Measurements from ENCODE around the gene PDZRN3.

PDZRN3 gene

GRCh38 chr3:73409138-73409763 lies 215.5 kb downstream of the PDZRN3 start:
- DNase-seq = no peak

DNA sequence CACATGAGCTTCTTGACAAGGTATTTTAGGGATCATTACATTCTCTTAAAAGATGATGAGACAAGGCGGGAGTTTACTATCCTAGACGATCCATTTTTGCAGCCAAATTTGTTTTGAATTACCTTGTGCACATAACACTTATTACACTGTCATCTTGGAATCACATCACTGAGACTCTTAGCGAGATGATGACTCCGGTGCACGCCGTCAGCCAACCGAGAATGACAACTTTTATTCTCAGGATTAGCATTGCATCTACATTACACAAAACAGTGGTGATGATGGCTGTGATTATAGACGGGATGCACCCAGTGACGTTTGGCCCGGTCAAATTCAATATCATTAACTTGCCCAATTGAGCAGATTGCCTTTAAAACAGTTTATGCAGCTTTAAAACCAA lies 216.1 kb downstream of the PDZRN3 start:
- DNase-seq = no peak

GRCh38 chr3:73407577-73407976 lies 217.2 kb downstream of the PDZRN3 start:
- DNase-seq = no peak

- DNase-seq = no peak
Measured at GRCh38 chr3:73405853-73406252, 218.9 kb downstream of the PDZRN3 start.

GRCh38 chr3:73405000-73405399 lies 219.7 kb downstream of the PDZRN3 start:
- DNase-seq = no peak

DNA sequence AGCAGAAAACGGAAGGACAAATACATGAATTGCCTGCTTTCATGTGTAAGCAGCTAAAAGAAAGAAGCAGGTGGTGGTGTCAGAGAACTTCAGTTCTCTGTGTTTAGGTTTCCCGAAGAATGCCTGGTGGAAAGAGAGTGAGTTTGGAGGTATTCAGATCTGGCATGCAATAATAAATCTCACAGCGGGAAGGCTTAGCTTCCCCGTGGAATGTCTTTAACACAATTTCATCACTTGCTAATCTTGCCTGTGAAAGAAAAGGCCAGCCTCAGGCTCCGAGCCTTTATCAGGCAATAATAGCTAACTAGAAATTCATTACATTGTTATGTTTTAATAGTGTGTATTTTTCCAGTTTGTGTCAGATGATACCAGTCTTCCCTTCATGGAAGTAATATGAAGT lies 220.3 kb downstream of the PDZRN3 start:
- no peak for DNase-seq

GRCh38 chr3:73403444-73403843 lies 221.3 kb downstream of the PDZRN3 start:
- DNase-seq = no peak

DNA sequence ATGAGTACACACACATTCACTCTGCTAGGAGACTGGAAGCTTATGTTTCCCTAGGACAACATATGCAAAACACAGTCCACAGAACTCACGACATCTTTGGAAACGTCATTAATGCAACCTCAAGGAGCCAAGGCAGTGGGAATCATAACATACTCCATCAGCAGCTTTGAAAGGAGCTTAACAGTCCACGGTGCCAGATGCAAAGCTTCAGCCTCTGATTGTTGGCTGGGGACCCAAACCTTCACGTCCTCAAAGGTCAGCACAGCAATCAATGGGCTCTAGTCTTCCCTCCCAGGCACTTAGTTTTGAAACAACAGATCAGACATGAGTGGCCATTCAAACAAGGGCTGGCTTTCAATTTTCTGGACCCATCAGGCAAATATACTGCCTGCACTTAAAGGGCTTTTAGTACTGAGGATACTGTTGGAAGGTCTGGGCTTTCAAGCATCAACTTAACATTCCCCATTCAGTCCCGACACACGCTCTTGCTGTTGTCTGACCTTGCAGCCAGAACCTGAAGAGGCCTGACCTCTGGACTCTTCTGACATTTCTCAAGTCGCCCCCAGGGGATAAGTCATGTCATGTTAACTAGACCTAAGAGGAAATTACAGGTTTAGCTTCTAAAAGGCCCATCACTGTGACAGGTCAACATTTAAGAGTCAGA lies 223.0 kb downstream of the PDZRN3 start:
- no peak for DNase-seq

DNA sequence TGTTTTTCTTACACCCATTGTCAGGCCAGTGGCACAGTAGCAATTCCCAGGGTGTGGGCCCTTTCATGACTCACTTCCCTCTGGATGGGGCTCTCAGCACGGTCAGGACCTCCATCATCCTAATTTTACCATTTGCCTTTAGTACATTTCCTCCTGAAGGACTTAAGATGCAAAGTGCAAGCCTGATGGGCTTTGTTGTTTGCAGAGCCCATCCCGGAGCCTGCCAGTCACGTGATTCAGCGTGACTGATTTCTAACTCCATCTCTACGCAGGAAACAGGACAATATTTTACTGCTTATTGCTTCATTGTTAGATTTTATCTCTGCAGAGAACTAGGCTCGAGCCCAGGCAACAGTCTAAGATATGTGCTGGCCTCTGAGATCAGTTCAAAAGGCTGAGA lies 223.7 kb downstream of the PDZRN3 start:
- no peak for DNase-seq

GRCh38 chr3:73399666-73400253 lies 225.0 kb downstream of the PDZRN3 start:
- DNase-seq = no peak

GRCh38 chr3:73399106-73399505 lies 225.6 kb downstream of the PDZRN3 start:
- DNase-seq = no peak

DNA sequence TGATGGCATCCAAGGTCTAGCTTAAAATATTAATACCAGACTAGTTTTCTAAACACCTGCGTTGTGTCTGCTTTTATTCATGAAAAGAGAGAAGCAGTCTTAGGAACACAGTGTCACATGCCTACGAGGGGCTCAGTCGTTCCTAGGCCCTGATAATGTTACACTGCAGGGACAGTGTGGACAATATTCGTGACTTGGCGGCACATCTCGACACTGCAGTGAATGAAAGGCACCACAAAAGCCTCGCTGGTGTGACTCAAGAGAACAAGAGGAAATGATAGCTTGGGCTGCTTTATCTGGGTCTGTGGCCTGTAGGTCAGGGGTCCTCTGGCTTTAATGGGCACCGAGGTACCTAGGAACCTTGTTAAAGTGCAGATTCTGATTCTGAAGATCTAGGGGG lies 226.7 kb downstream of the PDZRN3 start:
- DNase-seq = no peak

GRCh38 chr3:73394240-73394639 lies 230.5 kb downstream of the PDZRN3 start:
- no peak for DNase-seq

- no peak for DNase-seq
Measured at GRCh38 chr3:73393005-73393404, 231.7 kb downstream of the PDZRN3 start.

- DNase-seq = no peak
Measured at GRCh38 chr3:73391984-73392383, 232.8 kb downstream of the PDZRN3 start.

DNA sequence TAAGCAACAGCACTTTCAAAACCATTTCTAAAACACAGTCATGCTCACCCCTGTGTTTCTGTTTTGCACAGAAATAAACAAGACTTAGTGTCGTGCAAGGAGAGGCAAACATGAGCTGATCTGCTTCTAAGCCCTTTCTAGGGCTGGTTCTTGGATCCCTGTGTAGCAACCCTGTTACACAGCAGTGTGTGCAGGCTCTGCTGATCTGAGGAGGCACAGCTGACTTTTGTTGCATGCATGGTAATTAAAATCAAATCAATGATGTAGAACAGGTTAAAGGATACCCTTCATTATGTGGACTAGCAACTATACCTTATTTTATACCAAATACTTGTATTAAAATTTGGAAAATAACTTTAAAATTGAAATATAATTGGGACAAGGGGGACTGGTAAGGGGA lies 234.8 kb downstream of the PDZRN3 start:
- DNase-seq = no peak

DNA sequence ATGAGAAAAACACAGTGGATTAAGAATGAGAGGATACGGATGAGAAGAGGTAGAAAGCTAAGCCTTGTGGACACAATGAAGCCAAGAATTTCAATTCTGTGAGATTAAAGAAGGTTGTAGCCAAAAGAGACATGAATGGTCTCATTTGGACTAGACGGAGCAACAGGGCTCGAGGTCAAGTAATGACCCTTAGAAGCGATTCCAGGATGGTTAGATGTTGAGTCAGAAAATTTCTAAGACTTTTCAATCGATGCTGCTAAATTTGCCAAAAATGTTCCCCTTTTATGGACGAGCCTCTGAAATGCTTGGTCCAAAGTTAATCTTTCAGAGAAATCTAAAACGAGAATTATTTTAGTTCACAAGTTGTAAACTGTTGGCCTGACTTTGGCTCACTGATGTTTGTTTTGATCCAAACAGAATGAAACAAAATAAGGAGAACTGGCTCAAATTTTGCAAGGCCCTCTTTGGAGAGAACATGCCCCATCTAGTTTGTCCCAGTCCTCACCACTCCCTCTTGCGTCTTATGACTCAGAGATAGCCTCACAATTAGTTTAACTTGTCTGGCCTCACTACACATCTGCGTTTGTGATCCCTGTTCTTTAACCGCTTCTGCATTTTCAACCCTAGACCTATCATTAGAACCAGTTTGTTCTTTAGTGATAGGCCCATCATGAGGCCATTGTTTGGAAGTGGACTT lies 235.5 kb downstream of the PDZRN3 start:
- DNase-seq = no peak

DNA sequence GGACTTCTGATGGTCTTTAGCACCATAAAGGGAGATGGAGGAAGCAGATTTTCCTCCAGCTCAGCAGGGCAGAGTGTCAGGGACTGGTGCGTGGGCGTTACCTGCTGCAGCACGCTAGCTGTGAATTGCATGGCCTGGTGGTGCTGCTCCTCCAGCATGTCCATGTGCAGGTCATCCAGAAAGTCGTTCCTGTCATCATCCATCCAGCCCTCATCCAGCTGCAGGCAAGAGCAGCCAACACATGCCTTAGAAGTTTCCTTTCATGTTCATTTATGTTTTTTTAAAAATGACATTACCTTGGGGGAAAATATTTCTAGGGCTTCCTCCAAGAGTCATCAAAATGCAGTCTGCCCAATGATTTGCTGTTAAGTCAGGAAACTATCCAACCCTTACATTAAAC lies 239.2 kb downstream of the PDZRN3 start:
- no peak for DNase-seq

DNA sequence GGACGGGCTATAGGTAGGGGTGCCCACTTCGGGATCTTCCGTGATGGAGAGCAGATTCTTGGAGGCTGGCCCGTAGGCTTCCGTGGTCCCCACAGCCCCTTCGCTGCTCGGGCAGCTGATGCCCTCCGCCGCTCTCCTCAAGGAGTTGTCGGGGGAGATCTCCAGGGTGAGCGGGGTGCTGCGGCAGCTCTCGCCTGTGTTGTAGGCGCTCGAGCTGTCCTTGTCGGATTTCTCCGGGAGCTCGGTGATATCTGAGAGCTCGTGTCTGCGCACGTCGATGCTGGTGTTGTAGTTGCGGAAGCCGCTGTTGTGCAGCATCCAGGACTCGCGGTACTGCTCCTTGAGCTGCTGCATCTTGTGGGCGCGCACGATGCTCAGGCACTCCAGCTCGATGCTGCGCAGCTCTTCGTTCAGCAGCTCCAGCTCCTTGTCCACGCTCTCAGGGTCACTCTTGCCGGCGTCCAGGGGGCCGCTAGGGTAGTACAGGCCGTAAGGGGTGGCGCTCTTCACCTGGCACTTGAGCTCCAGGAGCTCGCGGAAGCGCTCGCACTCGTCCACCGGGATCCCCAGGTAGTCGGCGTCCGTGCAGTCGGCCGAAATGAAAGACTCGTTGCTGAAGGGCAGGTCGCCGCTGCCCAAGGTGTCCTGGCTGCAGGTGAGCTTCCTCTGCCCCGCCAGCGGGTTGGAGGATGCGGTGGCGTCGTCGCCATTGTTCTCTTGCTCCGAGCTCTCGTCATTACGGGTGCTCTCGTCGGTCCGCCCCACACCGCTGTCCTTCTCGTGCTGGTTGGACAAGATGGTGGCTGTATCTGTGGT lies 240.4 kb downstream of the PDZRN3 start:
- DNase-seq = no peak

GRCh38 chr3:73383470-73384049 lies 241.2 kb downstream of the PDZRN3 start:
- DNase-seq = no peak

GRCh38 chr3:73381551-73381950 lies 243.2 kb downstream of the PDZRN3 start:
- no peak for DNase-seq

DNA sequence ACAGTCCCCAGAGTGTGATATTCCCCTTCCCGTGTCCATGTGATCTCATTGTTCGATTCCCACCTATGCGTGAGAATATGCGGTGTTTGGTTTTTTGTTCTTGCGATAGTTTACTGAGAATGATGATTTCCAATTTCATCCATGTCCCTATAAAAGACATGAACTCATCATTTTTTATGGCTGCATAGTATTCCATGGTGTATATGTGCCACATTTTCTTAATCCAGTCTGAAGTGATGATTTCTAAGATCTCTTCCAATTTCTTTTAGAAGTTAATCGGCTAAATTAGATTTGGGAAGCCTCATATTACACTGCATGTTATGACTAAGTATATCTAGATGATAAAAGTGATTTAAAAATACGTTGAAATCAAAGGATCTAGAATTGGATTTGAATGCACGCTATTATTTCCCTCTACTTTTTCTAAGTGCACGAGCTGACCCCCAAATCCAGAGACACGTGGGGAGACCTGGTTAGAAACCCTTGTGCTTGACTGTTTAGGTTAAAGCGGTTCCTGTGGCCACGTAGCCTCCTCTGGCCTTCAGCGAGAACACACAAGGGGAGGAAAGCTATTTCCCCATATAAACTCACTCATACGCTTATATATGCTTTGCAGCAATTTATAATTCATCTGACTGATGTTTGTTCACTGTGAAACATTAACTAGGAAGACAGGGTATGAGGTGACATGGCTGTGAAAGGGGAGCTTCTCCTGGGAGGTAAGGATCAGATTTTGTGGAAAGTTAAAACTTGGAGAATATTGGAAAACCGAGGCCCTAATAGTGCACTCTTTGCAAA lies 243.8 kb downstream of the PDZRN3 start:
- no peak for DNase-seq
